ENCODE results near the gene THPO.

THPO gene

GRCh38 chr3:184377882-184378445, at the start of gene THPO:
THPO (minus strand) TSS chr3:184378207; CDS start chr3:184376259, 1,948 bp downstream.
- no peak for DNase-seq

DNA sequence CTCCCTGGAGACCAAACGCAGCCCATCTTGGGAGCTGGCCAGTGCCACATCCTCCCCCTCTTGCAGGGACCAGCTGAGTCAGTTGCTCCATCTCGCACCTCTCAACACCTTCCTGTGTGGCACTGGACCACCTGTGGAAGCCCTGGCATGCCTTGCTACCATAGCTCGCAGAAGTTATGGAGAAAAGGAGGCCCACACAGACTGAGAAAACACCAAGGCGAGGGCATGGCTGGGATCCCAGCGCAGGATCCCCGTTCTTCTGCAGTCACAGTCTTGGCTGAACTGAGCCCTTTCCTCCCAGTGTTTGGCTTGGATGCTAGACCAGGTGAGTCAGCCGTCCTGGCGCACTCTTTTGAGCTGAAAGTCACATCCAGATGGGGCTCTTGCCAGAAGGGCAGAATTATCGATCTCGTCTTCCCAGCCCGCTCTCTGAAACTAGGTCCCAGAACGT, 48.7 kb upstream of the THPO start:
- no peak for DNase-seq

- DNase-seq, result no peak
These were observed 45.6 kb upstream of the THPO start for GRCh38 chr3:184423561-184423960.

DNA sequence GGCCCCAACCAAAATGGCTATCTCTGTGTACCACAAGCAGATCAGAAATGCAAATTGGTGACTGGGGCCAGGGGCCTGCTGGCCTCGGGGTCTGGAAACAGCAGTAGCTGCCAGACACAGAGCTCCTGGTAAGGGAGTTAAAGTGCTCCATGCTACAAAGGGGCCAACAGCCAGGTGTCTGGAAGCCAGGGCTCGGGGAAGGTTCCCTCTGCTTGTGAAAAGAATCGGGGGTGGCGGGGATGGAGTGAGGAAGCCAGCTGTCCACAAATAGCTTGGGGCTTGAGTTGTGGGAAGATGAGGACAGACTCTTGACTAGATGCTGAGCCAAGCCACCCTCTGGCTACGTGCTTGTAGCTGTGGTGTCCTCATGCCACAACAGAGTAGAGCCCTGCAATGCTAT, 41.2 kb upstream of the THPO start:
- DNase-seq, result no peak

GRCh38 chr3:184417619-184418327, 39.8 kb upstream of the THPO start:
- peak; percentile 68 to 75 for DNase-seq

DNA sequence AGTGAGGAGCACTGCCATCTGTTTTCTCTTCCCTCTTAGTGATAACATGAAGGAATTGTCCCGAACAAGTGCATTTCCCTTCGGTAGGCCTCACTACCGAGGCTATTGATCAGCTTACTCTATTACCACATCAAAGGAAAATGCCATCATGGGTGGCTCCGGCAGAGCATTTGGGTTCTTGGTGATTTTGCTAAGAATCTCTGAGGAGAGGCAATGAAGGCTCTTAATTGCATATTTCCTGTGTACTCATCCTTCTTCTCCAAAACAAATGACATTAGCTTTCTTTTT, 37.1 kb upstream of the THPO start:
- no peak for DNase-seq

- no peak for DNase-seq
These were observed 36.6 kb upstream of the THPO start for GRCh38 chr3:184414418-184415202.

DNA sequence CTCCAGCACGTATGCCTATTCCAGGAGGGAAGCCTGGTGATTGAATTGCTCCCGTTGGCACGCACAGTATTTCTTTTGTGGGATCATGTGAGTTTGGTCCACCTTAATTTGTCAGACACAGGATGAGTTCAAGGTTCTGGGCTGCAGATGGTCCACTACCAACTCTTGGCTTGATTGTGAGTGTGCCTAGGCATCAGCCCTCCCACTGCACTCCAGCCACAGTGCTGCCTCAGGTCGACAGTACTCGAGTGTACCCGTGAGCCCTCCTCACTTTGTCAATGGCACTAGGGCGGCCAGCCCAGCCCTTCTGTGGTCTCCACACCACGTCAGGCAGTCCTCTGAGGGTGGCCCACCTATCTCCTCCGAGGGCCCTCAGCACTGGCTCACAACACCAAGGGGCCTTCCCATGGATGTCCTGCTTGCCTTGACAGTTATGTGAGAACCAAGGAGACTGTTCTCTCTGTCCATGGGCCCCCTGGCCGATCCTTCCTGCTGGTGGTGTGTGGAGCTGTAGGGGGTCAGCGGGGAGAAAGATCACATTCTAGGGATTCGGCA, 32.0 kb upstream of the THPO start:
- DNase-seq, result no peak

GRCh38 chr3:184409331-184409926, 31.4 kb upstream of the THPO start:
- no peak for DNase-seq

GRCh38 chr3:184405075-184406030, 27.3 kb upstream of the THPO start:
- DNase-seq, result no peak

DNA sequence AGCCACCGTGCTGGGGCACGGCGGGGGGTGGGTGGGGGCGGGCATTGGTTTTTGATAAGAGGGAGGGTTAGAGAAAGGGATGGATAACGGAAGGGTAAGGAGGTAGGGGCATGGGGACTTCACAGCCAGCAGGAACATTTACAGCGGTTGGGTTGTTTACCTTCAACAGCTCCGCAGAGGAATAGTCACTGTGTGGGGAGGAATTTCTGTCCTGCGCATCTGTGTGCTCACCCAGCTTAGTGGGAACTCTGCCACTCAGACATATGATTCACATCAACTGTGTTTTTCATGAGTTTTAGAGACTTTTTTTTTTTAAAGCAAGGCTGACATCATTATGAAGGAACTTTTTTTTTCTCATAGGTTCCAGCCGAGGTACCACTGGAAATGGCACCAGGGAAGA, 21.4 kb upstream of the THPO start:
- no peak for DNase-seq

- DNase-seq, result no peak
These were observed 17.3 kb upstream of the THPO start for GRCh38 chr3:184395320-184395660.

- no peak for DNase-seq
These were observed 13.3 kb upstream of the THPO start for GRCh38 chr3:184391266-184391665.

DNA sequence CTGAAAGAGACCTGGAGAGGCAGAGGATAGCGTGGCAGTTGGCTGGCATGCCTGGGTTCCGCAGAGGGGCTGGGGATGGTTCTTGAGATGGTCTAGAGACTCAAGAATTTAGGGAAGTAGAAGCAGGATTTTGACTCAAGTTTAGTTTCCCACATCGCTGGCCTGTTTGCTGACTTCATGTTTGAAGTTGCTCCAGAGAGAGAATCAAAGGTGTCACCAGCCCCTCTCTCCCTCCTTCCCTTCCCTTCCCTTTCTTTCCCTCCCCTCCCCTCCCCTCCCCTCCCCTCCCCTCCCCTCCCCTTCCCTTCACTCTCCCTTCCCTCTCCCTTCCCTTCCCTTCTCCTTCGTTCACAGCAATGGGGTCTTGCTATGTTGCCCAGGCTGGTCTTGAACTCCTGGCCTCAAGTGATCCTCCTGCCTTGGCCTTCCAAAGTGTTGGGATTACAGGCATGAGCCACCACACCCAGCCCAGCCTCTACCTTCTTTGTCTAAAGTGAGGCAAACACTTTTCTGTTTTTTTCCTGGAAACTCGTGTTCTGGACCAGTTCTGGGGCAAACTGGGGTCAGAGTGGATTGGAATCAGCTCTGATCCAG, 12.0 kb upstream of the THPO start:
- no peak for DNase-seq

GRCh38 chr3:184389384-184389783, 11.4 kb upstream of the THPO start:
- DNase-seq, result no peak

DNA sequence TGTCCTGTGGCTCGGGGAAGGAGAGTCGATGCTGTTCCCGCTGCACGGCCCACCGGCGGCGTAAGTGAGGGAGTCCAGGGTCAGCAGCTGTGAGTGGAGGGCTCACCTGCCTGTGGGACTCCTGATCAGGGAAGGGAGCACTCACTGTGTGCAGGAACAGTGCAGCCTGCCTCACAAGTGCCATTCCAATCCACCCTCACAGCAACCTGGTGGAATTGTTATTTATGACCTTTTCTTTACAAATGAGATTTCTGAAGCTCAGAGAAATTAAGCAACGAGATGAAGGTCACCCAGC, 10.9 kb upstream of the THPO start:
- no peak for DNase-seq

DNA sequence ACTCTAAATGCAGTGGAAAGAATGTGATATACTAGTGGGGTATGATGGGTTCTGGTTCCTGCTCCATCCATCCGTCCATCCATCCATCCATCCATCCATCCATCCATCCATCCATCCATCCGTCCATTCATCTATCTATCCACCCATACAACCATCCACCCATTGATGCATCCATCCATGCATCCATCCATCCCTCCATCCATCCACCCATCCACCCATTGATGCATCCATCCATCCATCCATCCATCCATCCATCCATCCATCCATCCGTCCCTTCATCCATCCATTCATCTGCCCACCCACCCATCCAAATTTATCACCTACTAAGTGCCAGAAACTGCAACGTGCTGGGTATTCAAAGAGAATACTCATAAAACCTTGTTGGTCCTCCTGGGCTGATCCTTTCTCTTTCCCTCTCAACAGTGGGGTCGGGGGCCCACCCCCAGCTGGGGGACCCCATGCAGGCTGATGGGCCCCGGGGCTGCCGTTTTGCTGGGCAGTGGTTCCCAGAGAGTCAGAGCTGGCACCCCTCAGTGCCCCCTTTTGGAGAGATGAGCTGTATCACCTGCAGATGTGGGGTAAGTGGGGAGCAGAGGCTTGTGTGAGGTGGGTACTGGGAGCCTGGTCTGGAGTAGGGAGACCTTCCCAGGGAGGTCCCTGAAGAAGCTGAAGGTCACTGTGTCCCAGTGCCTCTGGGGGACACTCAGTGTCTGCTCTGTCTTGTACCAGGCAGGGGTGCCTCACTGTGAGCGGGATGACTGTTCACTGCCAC, 10.3 kb upstream of the THPO start:
- no peak for DNase-seq

DNA sequence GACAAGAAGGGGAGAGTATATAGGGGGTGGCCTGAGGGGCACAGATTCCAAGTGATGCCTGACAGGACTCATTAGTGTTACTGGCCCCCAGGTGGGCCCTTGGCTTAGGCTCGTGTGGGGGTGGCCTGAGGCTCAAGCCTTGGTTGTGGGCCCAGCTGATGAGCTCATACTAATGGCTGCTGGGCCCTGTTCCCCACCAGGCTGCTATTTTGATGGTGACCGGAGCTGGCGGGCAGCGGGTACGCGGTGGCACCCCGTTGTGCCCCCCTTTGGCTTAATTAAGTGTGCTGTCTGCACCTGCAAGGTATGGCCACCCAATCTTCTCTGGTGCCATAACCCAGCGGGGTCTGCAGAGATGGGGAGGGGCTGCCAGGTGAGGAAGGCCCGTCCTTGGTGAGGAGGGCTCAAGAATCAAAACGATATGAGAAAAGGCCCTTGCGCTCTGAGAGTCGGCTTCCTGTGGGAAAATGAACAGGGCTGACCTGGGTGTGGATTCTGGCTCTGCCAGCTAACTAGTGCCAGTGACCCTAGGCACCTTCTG, 9.2 kb upstream of the THPO start:
- DNase-seq, result no peak

- DNase-seq, result no peak
These were observed 8.2 kb upstream of the THPO start for GRCh38 chr3:184386047-184386806.

DNA sequence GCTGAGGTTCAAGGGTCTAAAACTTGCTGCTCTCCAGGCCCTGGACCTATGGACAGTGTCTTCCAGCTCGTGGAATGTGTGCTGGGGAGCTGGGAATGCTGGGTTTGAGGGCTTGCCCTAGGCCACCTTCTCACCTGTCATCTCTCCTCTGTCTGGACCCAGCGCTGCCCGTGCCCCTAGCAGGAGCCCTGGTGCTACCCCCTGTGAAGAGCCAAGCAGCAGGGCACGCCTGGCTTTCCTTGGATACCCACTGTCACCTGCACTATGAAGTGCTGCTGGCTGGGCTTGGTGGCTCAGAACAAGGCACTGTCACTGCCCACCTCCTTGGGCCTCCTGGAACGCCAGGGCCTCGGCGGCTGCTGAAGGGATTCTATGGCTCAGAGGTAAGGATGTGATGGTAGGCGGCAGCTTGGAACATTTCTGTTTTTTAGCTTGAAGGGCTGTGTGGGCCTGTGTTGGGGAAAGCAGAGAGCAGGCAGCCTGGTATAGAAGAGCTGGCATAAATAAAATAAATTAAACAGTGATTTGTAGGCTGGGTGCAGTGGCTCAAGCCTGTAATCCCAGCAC, 6.9 kb upstream of the THPO start:
- DNase-seq, result no peak
